ENCODE data around the gene PRPF40B. TPM values are rescaled to one million over a fixed set of nuclear protein-coding genes. Genes with fewer than 3 reads are reported as not detected.

The PRPF40B gene
- total and polyA plus RNA-seq, 8 donors: 6.6 to 39.7 (median 13.3) TPM

DNA sequence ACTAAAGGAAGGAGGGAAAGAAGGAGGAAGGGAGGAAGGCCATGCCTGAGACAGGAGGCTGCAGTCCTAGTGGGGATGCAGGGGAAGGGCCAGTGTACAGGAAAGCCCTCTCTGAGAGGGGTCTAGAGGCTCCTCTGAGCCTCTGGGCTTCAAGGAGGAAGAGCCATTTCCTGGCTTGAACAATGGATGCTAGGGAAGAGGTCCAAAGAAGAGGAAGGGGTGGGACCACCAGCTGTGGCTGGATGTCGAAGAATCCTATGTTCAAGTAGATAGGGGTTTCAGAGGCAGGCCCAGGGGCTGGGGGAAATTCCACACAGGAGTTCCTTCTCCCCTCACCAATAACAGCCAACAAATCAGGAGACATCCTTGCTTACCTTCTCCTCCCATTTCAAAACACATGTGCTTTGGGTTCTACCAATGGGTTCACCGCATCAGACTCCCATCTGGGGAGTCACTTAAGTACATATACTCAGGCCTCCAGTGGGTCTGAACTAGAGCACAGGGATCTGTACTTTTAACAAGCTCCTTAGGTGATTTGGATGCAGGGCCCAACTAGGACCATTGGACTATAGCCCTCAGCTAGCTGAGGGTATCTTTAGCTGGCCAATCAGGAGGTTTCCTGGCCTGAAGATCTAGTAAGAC is 32.4 kb downstream of the PRPF40B start:
- WGBS, 5 donors: 76 to 96% (median 90%) methylated on average over 1 to 2 of the region's 2 CpGs
- H3K27me3 ChIP-seq: no peaks in the 10 kb centered on the region
- no peak overlapping the region for H3K4me3 ChIP-seq
- no peak for DNase-seq
- peaks cover 0 to 2% (median under 1%) of the 10 kb centered on the region in 4 donors for H3K4me1 ChIP-seq
- TF ChIP-seq, protein P1, sequence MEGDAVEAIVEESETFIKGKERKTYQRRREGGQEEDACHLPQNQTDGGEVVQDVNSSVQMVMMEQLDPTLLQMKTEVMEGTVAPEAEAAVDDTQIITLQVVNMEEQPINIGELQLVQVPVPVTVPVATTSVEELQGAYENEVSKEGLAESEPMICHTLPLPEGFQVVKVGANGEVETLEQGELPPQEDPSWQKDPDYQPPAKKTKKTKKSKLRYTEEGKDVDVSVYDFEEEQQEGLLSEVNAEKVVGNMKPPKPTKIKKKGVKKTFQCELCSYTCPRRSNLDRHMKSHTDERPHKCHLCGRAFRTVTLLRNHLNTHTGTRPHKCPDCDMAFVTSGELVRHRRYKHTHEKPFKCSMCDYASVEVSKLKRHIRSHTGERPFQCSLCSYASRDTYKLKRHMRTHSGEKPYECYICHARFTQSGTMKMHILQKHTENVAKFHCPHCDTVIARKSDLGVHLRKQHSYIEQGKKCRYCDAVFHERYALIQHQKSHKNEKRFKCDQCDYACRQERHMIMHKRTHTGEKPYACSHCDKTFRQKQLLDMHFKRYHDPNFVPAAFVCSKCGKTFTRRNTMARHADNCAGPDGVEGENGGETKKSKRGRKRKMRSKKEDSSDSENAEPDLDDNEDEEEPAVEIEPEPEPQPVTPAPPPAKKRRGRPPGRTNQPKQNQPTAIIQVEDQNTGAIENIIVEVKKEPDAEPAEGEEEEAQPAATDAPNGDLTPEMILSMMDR (IDR thresholded peaks at IDR 0.05): no peak
- TF ChIP-seq EP300 (IDR thresholded peaks at IDR 0.05) (no peak), POLR2AphosphoS5 (IDR thresholded peaks at IDR 0.05) (no peak), POLR2A (IDR thresholded peaks at IDR 0.05) (no peak)
- H3K27ac ChIP-seq: peak overlapping the region in 3 of 5 donors; percentile 7 to 34 (median 16)
- intact Hi-C loops (cut with DNase I; ENCODE audit: low total_unique reads): no loop called here
- no peaks in the 10 kb centered on the region for H3K9me3 ChIP-seq
- H3K36me3 ChIP-seq: peaks cover 12 to 88% (median 80%) of the 10 kb centered on the region in 4 donors

DNA sequence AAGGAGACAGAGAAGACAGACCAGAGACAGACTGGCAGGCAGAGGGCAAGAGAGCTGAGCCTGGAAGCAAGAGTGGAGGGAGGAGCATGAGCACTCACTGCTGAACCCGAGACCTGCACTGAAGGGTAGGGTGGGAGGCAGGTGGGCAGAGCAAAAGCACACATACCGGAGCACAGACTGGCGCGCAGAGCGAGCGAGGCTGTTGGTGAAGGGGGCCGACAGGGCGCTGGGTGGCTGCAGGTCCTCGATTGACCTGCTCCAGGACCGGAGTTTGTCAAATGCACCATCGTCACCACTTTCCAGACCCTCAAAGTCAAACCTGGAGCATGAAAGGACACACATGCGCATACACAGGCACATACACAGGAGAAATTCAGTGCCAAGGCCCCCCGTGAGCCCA is 34.9 kb downstream of the PRPF40B start:
- no peaks in the 10 kb centered on the region for H3K9me3 ChIP-seq
- H3K4me3 ChIP-seq: no peak overlapping the region
- H3K36me3 ChIP-seq: peaks cover 0 to 64% (median 60%) of the 10 kb centered on the region in 4 donors
- no peaks in the 10 kb centered on the region for H3K27me3 ChIP-seq
- intact Hi-C loops (cut with DNase I; ENCODE audit: low total_unique reads): no loop called here
- no peak overlapping the region for H3K27ac ChIP-seq
- no peak for DNase-seq
- TF ChIP-seq, protein P1 (IDR thresholded peaks at IDR 0.05): no peak
- TF ChIP-seq POLR2A (IDR thresholded peaks at IDR 0.05) (no peak), EP300 (IDR thresholded peaks at IDR 0.05) (no peak)
- 94 to 96% (median 95%) methylated on average over 13 of the region's 13 CpGs for WGBS, 5 donors
- peaks cover 9 to 27% (median 19%) of the 10 kb centered on the region in 4 donors for H3K4me1 ChIP-seq

DNA sequence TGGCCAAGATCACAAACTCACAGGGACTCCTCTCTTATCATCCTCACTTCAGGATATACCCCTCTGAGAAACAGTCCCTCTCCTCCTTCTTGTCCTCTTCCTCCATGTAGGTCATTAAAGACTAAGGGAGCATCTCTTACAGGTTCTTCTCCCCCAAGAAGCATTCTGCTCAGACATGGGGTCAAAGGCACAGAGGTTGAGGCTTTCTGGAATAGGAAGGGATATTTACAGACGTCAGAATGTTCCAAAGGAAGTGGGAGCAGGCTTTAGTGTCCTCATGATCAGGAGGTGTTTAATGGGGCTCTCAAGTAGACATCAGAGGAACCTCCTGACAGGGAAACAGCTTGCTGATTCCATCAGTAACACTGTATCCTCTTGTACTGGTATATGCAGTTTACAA is 36.4 kb downstream of the PRPF40B start:
- no peak overlapping the region for H3K27ac ChIP-seq
- intact Hi-C loops (cut with DNase I; ENCODE audit: low total_unique reads): no loop called here

GRCh38 chr12:49661191-49661590 is 37.8 kb downstream of the PRPF40B start:
- Histone ChIP-seq H3K36me3 (peaks cover 0 to 40% (median 35%) of the 10 kb centered on the region in 4 donors), H3K4me3 (no peak overlapping the region), H3K27ac (peak overlapping the region in 1 of 5 donors; percentile 80), H3K9me3 (no peaks in the 10 kb centered on the region), H3K27me3 (no peaks in the 10 kb centered on the region), H3K4me1 (peaks cover 16 to 55% (median 42%) of the 10 kb centered on the region in 4 donors)
- TF ChIP-seq POLR2AphosphoS5 (IDR thresholded peaks at IDR 0.05) (no peak), EP300 (IDR thresholded peaks at IDR 0.05) (no peak), POLR2A (IDR thresholded peaks at IDR 0.05) (no peak)
- TF ChIP-seq, protein P1 (IDR thresholded peaks at IDR 0.05): no peak
- WGBS, 5 donors: 83 to 95% (median 88%) methylated on average over 3 of the region's 3 CpGs
- no peak for DNase-seq
- intact Hi-C loops (cut with DNase I; ENCODE audit: low total_unique reads): no loop called here

More for the DNA sequence above, 36.4 kb downstream of the PRPF40B start:
- Histone ChIP-seq H3K27me3 (no peaks in the 10 kb centered on the region), H3K4me1 (peaks cover 14 to 42% (median 32%) of the 10 kb centered on the region in 4 donors), H3K9me3 (no peaks in the 10 kb centered on the region), H3K36me3 (peaks cover 0 to 49% (median 46%) of the 10 kb centered on the region in 4 donors), H3K4me3 (no peak overlapping the region)
- no peak for DNase-seq
- TF ChIP-seq POLR2AphosphoS5 (IDR thresholded peaks at IDR 0.05): no peak
- TF ChIP-seq, protein P1 (IDR thresholded peaks at IDR 0.05): no peak
- TF ChIP-seq EP300 (IDR thresholded peaks at IDR 0.05): no peak
- no peak for TF ChIP-seq POLR2A (IDR thresholded peaks at IDR 0.05)
- 57 to 69% (median 68%) methylated on average over 1 of the region's 1 CpG for WGBS, 5 donors
